DMS 273 treated with DMSO at 0.1 percent for 48 hours (cell line): ENCODE data around the gene KREMEN1.

ENCODE experiments used
- DNase-seq: peaks from one replicate; lab custom pipeline; 2025; lab: John Stamatoyannopoulos, UW

Gene KREMEN1

GRCh38 chr22:29133603-29134133 lies 60.8 kb downstream of the KREMEN1 start:
- DNase-seq, result no peak

- DNase-seq, result no peak
Measured at GRCh38 chr22:29134448-29134847, 61.6 kb downstream of the KREMEN1 start.

- DNase-seq, result peak; percentile 24
Measured at GRCh38 chr22:29136782-29137700, 64.2 kb downstream of the KREMEN1 start.

DNA sequence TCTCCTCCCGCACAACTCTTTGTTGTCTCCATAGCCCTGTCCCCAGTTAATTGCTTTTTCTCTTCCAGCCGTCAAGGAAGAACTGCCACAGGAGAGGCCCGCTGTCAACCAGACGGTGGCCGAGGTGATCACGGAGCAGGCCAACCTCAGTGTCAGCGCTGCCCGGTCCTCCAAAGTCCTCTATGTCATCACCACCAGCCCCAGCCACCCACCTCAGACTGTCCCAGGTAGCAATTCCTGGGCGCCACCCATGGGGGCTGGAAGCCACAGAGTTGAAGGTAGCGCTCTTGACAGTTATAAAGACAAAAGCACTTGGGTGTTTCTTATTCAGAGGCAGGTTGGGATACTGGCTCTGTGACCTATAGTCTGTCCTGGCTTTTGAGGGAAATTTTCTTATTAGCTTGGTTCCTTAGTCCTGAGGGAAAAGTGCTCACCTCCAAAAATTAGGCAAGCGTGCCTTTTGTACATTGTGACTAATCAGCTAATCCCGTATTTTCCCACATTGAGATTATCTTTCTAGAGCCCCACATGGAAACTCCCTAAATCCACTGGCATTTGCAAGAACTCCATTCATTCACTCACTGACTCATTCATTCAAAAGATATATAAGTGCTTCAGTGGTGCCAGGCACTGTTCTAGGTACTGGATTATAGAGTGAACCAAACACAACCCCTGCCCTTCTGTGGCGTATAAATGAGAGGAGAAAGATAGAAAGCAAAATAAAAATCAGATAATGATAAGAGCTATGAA lies 65.9 kb downstream of the KREMEN1 start:
- no peak for DNase-seq

- DNase-seq, result no peak
Measured at GRCh38 chr22:29139965-29140782, 67.3 kb downstream of the KREMEN1 start.

DNA sequence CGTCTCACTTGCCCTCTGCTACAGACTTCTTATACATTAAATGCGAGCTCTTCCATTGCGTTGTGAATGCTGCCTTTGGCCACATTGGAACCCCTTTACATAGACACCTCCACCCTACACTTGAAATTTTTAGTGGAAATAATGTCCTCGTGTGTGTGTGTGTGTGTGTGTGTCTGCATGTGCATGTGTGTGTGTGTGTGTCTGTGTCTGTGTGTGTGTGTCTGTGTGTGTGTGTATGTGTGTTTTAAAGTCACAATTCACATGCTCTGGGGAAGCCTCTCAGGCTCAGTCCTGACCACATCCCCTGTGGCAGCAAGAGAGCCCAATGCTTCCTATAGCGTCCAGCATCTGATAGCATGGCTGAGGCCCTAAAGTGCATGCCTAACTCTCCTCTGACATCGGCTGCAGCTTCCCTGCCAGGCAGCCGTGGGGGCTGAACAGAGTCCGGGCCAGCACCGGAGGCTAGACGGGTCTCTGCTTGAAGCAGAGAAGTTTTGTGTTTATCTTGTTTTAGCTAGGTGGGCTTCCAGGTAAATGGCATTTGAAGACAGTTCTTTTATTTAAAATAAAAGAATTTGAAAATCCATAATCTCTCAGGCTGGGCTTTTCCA lies 68.3 kb downstream of the KREMEN1 start:
- no peak for DNase-seq

GRCh38 chr22:29142116-29142515 lies 69.3 kb downstream of the KREMEN1 start:
- no peak for DNase-seq

DNA sequence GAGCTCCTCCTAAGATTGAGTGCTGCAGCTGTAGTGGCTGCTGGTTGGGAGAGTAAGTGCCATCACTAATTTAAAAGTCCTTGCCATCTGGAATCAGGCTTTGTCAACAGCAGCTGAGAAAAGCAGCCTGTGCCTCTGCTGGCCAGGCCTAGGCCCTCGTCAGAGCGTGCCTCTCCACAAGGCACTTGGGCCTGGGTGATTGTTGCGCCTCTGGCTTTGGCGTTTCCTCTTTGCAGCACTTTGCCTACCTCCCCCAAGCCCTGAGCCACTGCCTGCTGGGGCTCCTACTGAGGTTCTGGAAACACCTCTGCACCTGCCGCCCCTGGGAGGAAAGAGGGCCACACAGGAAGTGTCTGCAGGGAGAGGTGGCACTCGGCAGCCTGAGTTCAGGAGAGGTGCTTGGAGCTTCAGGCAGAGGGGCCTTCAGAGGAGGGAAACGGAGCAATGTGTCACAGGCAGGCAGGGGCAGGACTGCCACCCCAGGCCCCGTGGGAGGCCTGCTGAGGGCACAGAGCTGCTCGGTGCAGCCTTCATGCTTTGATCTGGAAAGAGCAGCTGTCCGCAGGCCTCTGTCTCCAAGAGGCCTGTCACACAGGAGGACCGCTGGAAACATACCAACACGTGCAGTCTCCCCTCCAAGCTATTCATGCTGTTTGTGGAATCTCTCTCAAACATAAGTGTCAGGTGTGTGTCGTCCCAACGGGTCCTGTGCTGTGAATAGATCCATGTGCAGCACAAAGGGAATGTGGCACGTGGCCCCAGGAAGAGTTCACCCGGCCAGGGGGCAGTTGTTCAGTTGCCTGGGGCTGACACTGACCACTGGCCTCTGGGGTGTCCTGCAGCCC lies 71.3 kb downstream of the KREMEN1 start:
- peak; percentile 40 for DNase-seq

DNA sequence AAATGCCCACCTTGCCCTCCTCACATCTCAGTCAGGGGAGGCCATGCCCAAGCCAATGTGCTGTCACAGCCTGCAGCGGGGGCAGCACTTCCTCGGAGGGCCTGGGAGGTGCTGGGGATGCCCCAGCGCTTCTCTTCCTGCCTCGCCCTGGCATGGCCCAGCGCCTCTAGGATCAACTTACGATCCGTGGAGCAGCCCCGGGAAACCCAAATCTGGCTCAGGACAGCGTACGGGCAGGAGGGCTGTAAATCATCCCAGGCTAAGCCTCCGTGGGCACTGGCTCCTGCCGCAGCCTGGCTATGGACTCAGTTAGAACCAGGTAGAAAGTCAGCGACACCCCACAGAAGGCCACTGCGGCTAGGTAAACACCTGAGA lies 71.9 kb downstream of the KREMEN1 start:
- no peak for DNase-seq

DNA sequence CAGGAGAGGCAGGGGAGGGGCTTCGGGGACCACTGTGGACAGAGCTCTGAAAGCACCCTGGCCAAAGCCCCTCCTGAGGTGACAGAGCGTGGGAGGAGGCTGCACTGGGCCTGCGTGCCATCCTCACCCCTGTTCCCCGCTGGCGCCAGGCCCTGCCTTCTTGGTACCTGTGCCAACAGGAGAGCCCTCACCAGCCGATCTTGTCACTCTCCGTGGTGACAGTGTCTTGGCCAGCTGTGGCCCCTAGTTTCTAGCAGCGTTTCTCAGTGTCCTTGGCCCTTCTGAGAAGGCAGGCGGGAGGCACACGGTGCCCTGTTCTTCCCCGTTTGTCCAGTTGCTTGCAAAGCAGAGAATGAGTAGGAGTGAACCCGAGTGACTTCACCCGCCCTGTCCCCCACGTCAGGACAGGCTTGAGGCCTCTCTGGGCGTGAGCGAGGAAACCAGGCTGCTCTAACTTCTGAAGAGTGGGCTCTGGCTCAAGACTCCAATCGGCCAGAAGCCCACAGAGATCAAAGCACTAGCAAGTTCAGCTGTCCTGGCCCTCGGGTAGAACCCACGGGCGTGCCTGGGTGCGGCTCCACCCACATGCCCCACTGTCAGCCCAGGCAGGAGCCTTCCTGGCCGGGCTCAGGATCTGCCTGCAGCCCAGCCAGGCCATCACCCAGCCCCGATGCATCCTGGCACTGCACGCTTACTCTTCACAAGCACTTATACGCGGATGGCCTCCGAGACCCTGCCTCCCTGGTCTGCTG lies 72.7 kb downstream of the KREMEN1 start:
- no peak for DNase-seq

- DNase-seq, result no peak
Measured at GRCh38 chr22:29146091-29146560, 73.3 kb downstream of the KREMEN1 start.

GRCh38 chr22:29146771-29147170 lies 73.9 kb downstream of the KREMEN1 start:
- no peak for DNase-seq

- no peak for DNase-seq
Measured at GRCh38 chr22:29147331-29147899, 74.6 kb downstream of the KREMEN1 start.

GRCh38 chr22:29148036-29148435 lies 75.2 kb downstream of the KREMEN1 start:
- no peak for DNase-seq

- no peak for DNase-seq
Measured at GRCh38 chr22:29148826-29149225, 76.0 kb downstream of the KREMEN1 start.

- no peak for DNase-seq
Measured at GRCh38 chr22:29149841-29150555, 77.2 kb downstream of the KREMEN1 start.

GRCh38 chr22:29150701-29151100 lies 77.9 kb downstream of the KREMEN1 start:
- DNase-seq, result no peak

GRCh38 chr22:29151316-29151715 lies 78.5 kb downstream of the KREMEN1 start:
- no peak for DNase-seq
